ENCODE data around the gene MIPEP.
A peak's percentile ranks its signal among the peaks of the same experiment; 100 is the strongest.
"Not testable (repeated sequence)": the region's sequence is repeated elsewhere in the genome, so short reads cannot be mapped to it uniquely, and the experiment has no call there.

The MIPEP gene

GRCh38 chr13:23884361-23884760 lies 4.8 kb downstream of the MIPEP start:
- DNase-seq: not testable (repeated sequence)

GRCh38 chr13:23883255-23883654 lies 5.9 kb downstream of the MIPEP start:
- no peak for DNase-seq

- not testable (repeated sequence) for DNase-seq
Observed at GRCh38 chr13:23881402-23881800, 7.8 kb downstream of the MIPEP start.

GRCh38 chr13:23880493-23881401 lies 8.5 kb downstream of the MIPEP start:
- DNase-seq: not testable (repeated sequence)

GRCh38 chr13:23877286-23877685 lies 11.9 kb downstream of the MIPEP start:
- no peak for DNase-seq

- DNase-seq: no peak
Observed at GRCh38 chr13:23876265-23876664, 12.9 kb downstream of the MIPEP start.

GRCh38 chr13:23871616-23872220 lies 17.5 kb downstream of the MIPEP start:
- DNase-seq: peak; percentile 1

GRCh38 chr13:23870356-23871140 lies 18.7 kb downstream of the MIPEP start:
- DNase-seq: no peak

GRCh38 chr13:23868521-23868920 lies 20.7 kb downstream of the MIPEP start:
- no peak for DNase-seq

- DNase-seq: no peak
Observed at GRCh38 chr13:23867027-23867491, 22.1 kb downstream of the MIPEP start.

- DNase-seq: no peak
Observed at GRCh38 chr13:23866420-23867026, 22.7 kb downstream of the MIPEP start.

GRCh38 chr13:23865906-23866305 lies 23.3 kb downstream of the MIPEP start:
- no peak for DNase-seq

GRCh38 chr13:23865026-23865425 lies 24.2 kb downstream of the MIPEP start:
- DNase-seq: no peak

GRCh38 chr13:23861310-23861709 lies 27.9 kb downstream of the MIPEP start:
- DNase-seq: no peak

- no peak for DNase-seq
Observed at GRCh38 chr13:23859904-23860303, 29.3 kb downstream of the MIPEP start.

GRCh38 chr13:23859455-23859854 lies 29.7 kb downstream of the MIPEP start:
- DNase-seq: no peak

GRCh38 chr13:23858546-23858945 lies 30.7 kb downstream of the MIPEP start:
- no peak for DNase-seq

GRCh38 chr13:23856008-23856750 lies 33.0 kb downstream of the MIPEP start:
- DNase-seq: no peak

GRCh38 chr13:23855360-23855759 lies 33.8 kb downstream of the MIPEP start:
- no peak for DNase-seq

- no peak for DNase-seq
Observed at GRCh38 chr13:23852351-23852750, 36.8 kb downstream of the MIPEP start.

GRCh38 chr13:23851106-23851505 lies 38.1 kb downstream of the MIPEP start:
- no peak for DNase-seq

GRCh38 chr13:23850134-23850533 lies 39.1 kb downstream of the MIPEP start:
- DNase-seq: no peak
